ENCODE data around the gene KRT73. TPM values are rescaled to one million over a fixed set of nuclear protein-coding genes. Genes with fewer than 3 reads are reported as not detected.

The KRT73 gene
- total RNA-seq, 3 donors from 2014 or later: not detected

DNA sequence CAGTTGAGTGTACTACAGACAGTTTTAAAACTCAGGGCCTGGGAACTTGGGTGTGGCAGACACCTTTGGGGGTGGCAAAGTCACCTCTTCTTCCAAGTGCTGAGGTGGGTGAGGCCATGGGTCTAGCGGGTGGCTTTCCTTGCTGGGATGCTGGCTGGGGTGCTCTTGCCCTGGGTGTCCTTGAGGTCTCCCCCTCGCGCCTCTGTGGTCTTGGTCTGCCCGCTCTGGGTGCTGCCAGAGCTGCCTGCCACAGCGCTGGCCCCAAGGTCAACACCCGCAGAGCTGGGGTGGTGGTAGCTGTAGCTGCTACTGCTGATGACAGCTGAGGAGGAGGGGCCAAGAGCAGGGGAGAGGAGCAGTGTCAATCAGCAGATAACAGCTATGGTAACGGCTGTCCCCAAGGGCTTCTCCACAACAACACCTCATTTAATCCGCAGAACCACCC, 51.5 kb downstream of the KRT73 start:
- H3K27me3 ChIP-seq: no peaks in the 10 kb centered on the region
- no peak for DNase-seq (ENCODE audit: low spot score in 2 of 2)
- no peaks in the 10 kb centered on the region for H3K9me3 ChIP-seq
- H3K36me3 ChIP-seq: no peaks in the 10 kb centered on the region
- H3K4me1 ChIP-seq: no peaks in the 10 kb centered on the region
- no peak overlapping the region for H3K27ac ChIP-seq
- intact Hi-C loops (cut with DNase I; ENCODE audit: low total_unique reads): no loop called here
- no peak for TF ChIP-seq POLR2AphosphoS5 (IDR thresholded peaks at IDR 0.05)
- no peak for TF ChIP-seq POLR2A (IDR thresholded peaks at IDR 0.05)
- TF ChIP-seq, protein P1, sequence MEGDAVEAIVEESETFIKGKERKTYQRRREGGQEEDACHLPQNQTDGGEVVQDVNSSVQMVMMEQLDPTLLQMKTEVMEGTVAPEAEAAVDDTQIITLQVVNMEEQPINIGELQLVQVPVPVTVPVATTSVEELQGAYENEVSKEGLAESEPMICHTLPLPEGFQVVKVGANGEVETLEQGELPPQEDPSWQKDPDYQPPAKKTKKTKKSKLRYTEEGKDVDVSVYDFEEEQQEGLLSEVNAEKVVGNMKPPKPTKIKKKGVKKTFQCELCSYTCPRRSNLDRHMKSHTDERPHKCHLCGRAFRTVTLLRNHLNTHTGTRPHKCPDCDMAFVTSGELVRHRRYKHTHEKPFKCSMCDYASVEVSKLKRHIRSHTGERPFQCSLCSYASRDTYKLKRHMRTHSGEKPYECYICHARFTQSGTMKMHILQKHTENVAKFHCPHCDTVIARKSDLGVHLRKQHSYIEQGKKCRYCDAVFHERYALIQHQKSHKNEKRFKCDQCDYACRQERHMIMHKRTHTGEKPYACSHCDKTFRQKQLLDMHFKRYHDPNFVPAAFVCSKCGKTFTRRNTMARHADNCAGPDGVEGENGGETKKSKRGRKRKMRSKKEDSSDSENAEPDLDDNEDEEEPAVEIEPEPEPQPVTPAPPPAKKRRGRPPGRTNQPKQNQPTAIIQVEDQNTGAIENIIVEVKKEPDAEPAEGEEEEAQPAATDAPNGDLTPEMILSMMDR (IDR thresholded peaks at IDR 0.05): no peak
- no peak overlapping the region for H3K4me3 ChIP-seq

DNA sequence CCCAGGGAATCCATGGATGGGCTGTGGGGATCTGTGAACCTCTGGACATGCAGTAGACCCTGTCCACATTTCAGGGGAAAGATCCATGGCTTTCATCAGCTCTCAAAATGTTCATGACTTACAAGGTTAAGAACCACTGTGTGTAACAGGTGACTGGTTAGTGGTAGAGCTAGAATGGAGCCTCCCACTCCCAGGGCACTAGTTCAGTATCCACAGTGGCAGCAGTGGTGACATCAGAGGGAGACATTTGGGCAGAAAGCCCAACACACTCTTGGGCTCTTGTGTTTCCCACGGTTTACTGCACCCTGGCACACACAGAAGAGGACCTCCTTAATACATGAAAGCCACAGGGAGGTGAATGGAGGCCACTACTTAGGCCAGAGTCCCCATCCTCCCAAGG, 53.8 kb downstream of the KRT73 start:
- Histone ChIP-seq H3K36me3 (no peaks in the 10 kb centered on the region), H3K4me3 (no peak overlapping the region), H3K27ac (no peak overlapping the region), H3K9me3 (no peaks in the 10 kb centered on the region), H3K27me3 (no peaks in the 10 kb centered on the region), H3K4me1 (no peaks in the 10 kb centered on the region)
- no peak for DNase-seq (ENCODE audit: low spot score in 2 of 2)
- intact Hi-C loops (cut with DNase I; ENCODE audit: low total_unique reads): no loop called here
- no peak for TF ChIP-seq POLR2A (IDR thresholded peaks at IDR 0.05)
- TF ChIP-seq POLR2AphosphoS5 (IDR thresholded peaks at IDR 0.05): no peak
- TF ChIP-seq, protein P1 (IDR thresholded peaks at IDR 0.05): no peak

DNA sequence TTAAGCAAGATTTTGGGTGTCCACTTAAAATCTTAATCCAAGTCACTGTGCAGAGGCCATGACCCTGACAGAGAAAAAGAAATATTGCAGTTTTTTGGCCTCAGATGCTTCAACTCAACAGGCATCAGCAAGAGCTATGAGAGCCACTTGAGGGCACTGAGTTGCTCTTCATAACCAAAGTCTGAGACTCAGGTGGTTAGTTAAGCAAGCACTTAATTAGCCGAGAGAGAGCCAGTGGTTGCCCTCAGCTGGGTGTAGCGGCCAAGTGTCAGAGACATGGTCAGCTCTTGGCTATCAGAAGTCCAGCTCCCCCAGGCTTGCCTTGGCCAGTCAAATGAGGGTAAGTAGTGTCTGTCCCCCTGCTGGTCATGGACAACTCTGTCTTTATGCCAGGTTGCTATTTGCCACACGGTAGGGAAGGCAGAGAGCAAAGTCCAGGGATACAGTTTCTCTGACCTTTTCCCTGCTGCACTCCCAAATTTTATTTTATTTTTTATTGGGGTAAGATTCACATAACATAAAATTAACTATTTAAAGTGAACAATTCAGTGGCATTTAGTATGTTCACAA, 56.4 kb downstream of the KRT73 start:
- H3K4me3 ChIP-seq: no peak overlapping the region
- DNase-seq (ENCODE audit: low spot score in 2 of 2): no peak
- H3K27me3 ChIP-seq: no peaks in the 10 kb centered on the region
- no peak overlapping the region for H3K27ac ChIP-seq
- H3K36me3 ChIP-seq: no peaks in the 10 kb centered on the region
- TF ChIP-seq, protein P1 (IDR thresholded peaks at IDR 0.05): peak in 1 of 3 donors; percentile 33
- TF ChIP-seq POLR2AphosphoS5 (IDR thresholded peaks at IDR 0.05): no peak
- H3K9me3 ChIP-seq: no peaks in the 10 kb centered on the region
- H3K4me1 ChIP-seq: no peaks in the 10 kb centered on the region
- intact Hi-C loops (cut with DNase I; ENCODE audit: low total_unique reads): no loop called here

DNA sequence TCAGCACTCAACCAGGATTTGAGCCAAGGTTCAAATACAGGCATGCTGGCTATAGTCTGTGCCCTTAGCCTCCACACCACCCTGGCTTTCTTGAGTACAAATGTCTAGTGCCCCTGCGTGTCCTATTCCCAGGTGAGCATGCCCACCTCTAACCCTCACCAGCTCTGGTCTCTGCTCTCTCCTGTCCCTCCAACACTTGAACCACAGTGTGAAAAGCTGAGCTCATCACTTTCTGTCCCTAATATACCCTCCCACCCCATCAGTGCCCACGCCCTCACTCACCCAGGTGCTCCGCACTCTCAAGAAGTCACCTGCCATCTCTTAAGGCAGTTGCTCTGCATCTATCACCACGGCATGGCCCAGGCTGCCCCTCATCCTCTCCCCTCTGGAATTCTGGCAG, 58.4 kb downstream of the KRT73 start:
- no peak overlapping the region for H3K27ac ChIP-seq
- no peaks in the 10 kb centered on the region for H3K27me3 ChIP-seq
- no peaks in the 10 kb centered on the region for H3K36me3 ChIP-seq
- TF ChIP-seq POLR2AphosphoS5 (IDR thresholded peaks at IDR 0.05) (no peak), POLR2A (IDR thresholded peaks at IDR 0.05) (no peak)
- TF ChIP-seq, protein P1 (IDR thresholded peaks at IDR 0.05): no peak
- no peaks in the 10 kb centered on the region for H3K4me1 ChIP-seq
- no peak for DNase-seq (ENCODE audit: low spot score in 2 of 2)
- intact Hi-C loops (cut with DNase I; ENCODE audit: low total_unique reads): no loop called here
- no peak overlapping the region for H3K4me3 ChIP-seq
- no peaks in the 10 kb centered on the region for H3K9me3 ChIP-seq

DNA sequence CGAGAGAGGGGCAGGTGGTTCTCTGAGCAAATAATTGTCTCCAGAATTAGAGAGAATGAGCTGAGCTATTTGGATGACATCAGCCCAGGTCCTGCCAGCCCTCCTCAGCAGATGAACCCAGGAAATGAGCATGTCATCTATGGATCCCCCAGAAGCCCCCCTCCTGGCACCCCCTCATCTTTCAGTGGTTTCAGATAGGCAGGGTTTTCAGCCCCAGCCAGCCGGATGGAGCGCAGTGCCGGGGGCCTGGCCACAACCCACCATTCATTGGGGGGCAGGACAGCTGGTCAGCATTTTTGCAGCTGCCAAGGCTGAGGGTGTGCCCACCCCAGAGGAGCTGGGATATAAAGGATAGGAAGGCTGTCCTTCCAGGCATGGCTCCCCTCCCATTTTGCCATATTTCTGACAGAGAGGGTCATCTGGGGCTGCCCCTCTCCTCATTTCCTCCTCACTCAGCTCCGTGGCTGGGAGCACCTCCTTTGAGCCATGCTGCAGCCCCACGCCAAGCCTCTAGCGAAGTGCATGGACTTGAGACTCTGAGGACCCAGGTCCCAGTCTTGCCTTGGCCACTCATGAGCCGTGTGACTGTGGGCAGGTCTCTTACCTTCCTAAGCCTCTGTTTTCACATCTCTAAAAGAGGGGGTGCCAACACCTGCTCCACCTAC, 59.4 kb downstream of the KRT73 start:
- DNase-seq (ENCODE audit: low spot score in 2 of 2): no peak

More for the DNA sequence above, 59.4 kb downstream of the KRT73 start:
- Histone ChIP-seq H3K4me1 (no peaks in the 10 kb centered on the region), H3K9me3 (no peaks in the 10 kb centered on the region), H3K27ac (no peak overlapping the region), H3K27me3 (no peaks in the 10 kb centered on the region), H3K36me3 (no peaks in the 10 kb centered on the region), H3K4me3 (no peak overlapping the region)
- TF ChIP-seq POLR2A (IDR thresholded peaks at IDR 0.05) (no peak), POLR2AphosphoS5 (IDR thresholded peaks at IDR 0.05) (no peak)
- TF ChIP-seq, protein P1 (IDR thresholded peaks at IDR 0.05): no peak
- intact Hi-C loops (cut with DNase I; ENCODE audit: low total_unique reads): no loop called here
